Right lobe of liver (tissue), 6 donors: ENCODE results near the gene FUT2. TPM values are rescaled to one million over a fixed set of nuclear protein-coding genes. Genes with fewer than 3 reads are reported as not detected.

Experiments
- ATAC-seq, 4 donors: fragments of 200-7000 bp; cut with Tn5 transposase; one replicate each; pipeline ENCODE4 v1.9.1; 2020; ENCODE audit warnings: mild to moderate bottlenecking in 4 of 4, moderate library complexity in 4 of 4
- DNase-seq, 3 donors: peaks; one replicate each; pipeline ENCODE4 v3.0.0-alpha.2; 2020
- H3K27ac ChIP-seq, 3 donors: fragments of 200-600 bp; one replicate each; pipeline ENCODE4 v1.8.0; 2022
- H3K27me3 ChIP-seq, 2 donors: fragments of 200-600 bp; one replicate each; pipeline ENCODE4 v1.8.0; 2022
- H3K36me3 ChIP-seq, 4 donors: fragments of 200-600 bp; sonication (generic) in 1 of 4; one replicate each; pipeline versions ENCODE4 v1.5.1 to v1.8.0; 2017 to 2022; ENCODE audit warnings: control low read depth in 1 of 4
- H3K4me1 ChIP-seq, 4 donors: fragments of 200-600 bp; sonication (generic) in 1 of 4; one replicate each; pipeline versions ENCODE4 v1.5.1 to v1.8.0; 2017 to 2022; ENCODE audit warnings: control low read depth in 1 of 4
- H3K4me3 ChIP-seq, 3 donors: fragments of 200-600 bp; one replicate each; pipeline ENCODE4 v1.8.0; 2022
- H3K9me3 ChIP-seq, 4 donors: fragments of 200-600 bp; sonication (generic) in 1 of 4; one replicate each; pipeline versions ENCODE4 v1.5.1 to v1.8.0; 2017 to 2022; ENCODE audit warnings: control low read depth in 1 of 4
- POLR2A ChIP-seq: fragments of 450-650 bp; IDR thresholded peaks from one replicate; pipeline ENCODE4 v1.6.1; 2017; ENCODE audit warnings: antibody characterized with exemption, mild to moderate bottlenecking
- WGBS: methylation state at CpG from one replicate; pipeline ENCODE4 v1.1.6; 2018; ENCODE audit warnings: low coverage, low lambda C conversion rate; ENCODE audit not compliant: insufficient coverage; ENCODE audit errors: missing lambda C conversion rate; 5-methylcytosine and 5-hydroxymethylcytosine counted together
- intact Hi-C, 2 donors: fragments of 100-400 bp; cut with DNase I; formaldehyde crosslinking; loops; one replicate each; pipeline versions ENCODE4 v1.11.2 to v1.14.1; 2022
- total RNA-seq, 6 experiments: library from RNA; depleted of rRNA in 2 of 6; stranded (reverse); fragments of >200 nt in 2 of 6; fragmentation: NEBNext Ultra II Directional in 3 of 6; extraction: Animal tissue kit (Norgen Biotek cat#: 25700) in 3 of 6; gene quantifications; one replicate each; pipeline versions ENCODE4 v1.1.0 to v1.2.4, GENCODE V29; 2016 to 2023
- TF ChIP-seq, protein P1 (sequence below), 4 donors: fragments of 200-600 bp in 3 of 4; fragments of 450-650 bp in 1 of 4; IDR thresholded peaks; one replicate each; pipeline versions ENCODE4 v1.5.1 to v1.8.0; 2016 to 2022; ENCODE audit warnings: antibody characterized with exemption in 4 of 4, mild to moderate bottlenecking in 2 of 4
- donor health status: DM: no; HTN: yes; CAD: no.
- donor health status: DM: no; HTN: no; CAD: no.
- donor health status: DM: no; HTN: no; CAD: no.
- donor health status: DM: no; HTN: yes; CAD: no.
- donor health status: DM: no; HTN: yes; CAD: no.

Gene FUT2
- total RNA-seq, 6 experiments from 2014 or later, result 2.6 TPM; not detected in 5

DNA sequence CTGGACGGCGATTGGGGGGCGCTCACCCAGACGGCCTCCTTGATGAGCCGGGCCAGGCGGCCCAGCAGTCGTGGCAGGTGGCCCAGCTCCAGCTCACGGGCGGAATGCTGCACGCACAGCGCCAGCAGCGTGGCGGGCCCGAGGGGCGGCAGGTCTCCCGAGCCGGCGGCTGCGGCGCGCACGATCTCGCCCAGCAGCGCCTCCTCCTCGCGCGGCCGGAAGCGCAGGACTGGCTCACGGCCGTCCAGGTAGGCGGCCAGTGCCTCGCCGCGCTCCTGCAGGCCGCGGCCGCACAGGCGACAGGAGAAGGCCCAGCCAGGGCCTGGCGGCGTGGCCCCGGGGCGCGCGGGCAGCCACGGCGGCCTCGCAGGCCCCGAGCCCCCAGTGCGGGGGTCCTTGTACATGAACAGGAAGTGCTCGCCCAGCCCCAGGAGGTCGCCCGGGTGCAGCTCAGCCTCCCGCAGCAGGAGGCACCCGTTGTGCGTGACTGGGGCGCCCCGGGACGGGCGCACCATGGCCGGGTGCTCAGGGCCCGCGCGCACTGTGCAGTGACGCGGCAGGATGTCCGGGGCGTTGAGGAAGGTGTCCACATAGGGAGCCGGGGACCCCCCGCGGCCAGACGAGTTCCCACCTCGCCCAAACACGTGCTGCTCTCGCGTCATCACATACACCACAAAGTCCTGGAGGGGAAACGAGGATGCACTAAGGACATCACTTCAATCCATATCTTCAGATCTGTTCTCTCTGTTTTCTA, 33.3 kb downstream of the FUT2 start:
- H3K9me3 ChIP-seq, result no peaks in the 10 kb centered on the region
- ATAC-seq (peak; percentile 7 to 56 (median 26)), DNase-seq (no peak)
- no peaks in the 10 kb centered on the region for H3K27me3 ChIP-seq
- TF ChIP-seq POLR2A, result no peak
- TF ChIP-seq, protein P1, sequence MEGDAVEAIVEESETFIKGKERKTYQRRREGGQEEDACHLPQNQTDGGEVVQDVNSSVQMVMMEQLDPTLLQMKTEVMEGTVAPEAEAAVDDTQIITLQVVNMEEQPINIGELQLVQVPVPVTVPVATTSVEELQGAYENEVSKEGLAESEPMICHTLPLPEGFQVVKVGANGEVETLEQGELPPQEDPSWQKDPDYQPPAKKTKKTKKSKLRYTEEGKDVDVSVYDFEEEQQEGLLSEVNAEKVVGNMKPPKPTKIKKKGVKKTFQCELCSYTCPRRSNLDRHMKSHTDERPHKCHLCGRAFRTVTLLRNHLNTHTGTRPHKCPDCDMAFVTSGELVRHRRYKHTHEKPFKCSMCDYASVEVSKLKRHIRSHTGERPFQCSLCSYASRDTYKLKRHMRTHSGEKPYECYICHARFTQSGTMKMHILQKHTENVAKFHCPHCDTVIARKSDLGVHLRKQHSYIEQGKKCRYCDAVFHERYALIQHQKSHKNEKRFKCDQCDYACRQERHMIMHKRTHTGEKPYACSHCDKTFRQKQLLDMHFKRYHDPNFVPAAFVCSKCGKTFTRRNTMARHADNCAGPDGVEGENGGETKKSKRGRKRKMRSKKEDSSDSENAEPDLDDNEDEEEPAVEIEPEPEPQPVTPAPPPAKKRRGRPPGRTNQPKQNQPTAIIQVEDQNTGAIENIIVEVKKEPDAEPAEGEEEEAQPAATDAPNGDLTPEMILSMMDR (IDR thresholded peaks at IDR 0.05), result peak in 2 of 4 donors; percentile 6 to 26
- no peak overlapping the region for H3K27ac ChIP-seq
- no peaks in the 10 kb centered on the region for H3K36me3 ChIP-seq
- peak overlapping the region in 2 of 3 donors; percentile 9 to 33 for H3K4me3 ChIP-seq
- H3K4me1 ChIP-seq, result no peaks in the 10 kb centered on the region
- WGBS, result no CpG with 5 or more reads among the region's 77 CpGs
- intact Hi-C loops, result no loop called here

DNA sequence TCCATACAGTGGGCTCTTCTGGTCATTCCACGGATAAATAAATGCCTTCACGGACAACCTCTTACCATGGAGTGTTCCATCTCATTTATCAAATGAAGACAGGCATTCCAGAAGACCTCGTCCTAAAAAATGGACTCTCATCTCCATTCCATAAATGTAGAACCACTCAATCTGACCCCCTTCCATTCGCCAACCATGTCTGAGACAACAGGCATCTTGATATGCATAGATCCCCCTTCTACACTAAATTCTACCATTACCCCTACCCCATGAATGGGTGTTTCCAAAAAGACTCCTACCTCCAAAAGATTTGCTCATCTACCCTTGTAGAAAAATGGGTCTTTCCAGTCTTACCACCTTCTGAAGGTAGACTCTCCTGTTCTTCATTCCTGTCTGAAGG, 35.7 kb downstream of the FUT2 start:
- no peak for ATAC-seq
- no peak for DNase-seq
- Histone ChIP-seq H3K27me3 (no peaks in the 10 kb centered on the region), H3K9me3 (no peaks in the 10 kb centered on the region), H3K4me1 (no peaks in the 10 kb centered on the region), H3K4me3 (no peak overlapping the region), H3K27ac (no peak overlapping the region), H3K36me3 (no peaks in the 10 kb centered on the region)
- TF ChIP-seq POLR2A, result no peak
- TF ChIP-seq, protein P1 (IDR thresholded peaks at IDR 0.05), result no peak
- intact Hi-C loops, result loop anchor here in 1 of 2 donors (10.0 kb wide), 1 partner anchor 57 kb away; the partner anchor contains the start of gene NTN5
- 79% methylated on average over 4 of the region's 4 CpGs for WGBS

DNA sequence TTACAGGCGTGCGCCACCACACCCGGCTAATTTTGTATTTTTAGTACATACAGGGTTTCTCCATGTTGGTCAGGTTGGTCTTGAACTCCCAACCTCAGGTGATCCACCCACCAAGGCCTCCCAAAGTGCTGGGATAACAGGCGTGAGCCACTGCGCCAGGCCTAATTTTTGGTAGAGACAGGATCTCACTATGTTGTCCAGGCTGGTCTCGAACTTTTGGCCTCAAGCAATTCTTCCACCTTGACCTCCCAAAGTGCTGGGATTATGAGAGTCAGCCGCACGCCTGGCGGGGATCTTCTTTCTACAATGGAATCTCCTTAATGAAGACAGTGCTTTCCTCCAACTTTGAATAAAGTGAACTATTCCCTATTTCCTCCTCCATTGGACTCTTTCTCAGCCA, 38.9 kb downstream of the FUT2 start:
- 95% methylated on average over 8 of the region's 9 CpGs for WGBS
- ATAC-seq, result no peak
- Histone ChIP-seq H3K4me3 (no peak overlapping the region), H3K36me3 (no peaks in the 10 kb centered on the region), H3K27ac (no peak overlapping the region), H3K27me3 (no peaks in the 10 kb centered on the region), H3K9me3 (no peaks in the 10 kb centered on the region), H3K4me1 (peaks cover 0 to 5% (median 0%) of the 10 kb centered on the region in 4 donors)
- TF ChIP-seq, protein P1 (IDR thresholded peaks at IDR 0.05), result no peak
- TF ChIP-seq POLR2A, result no peak
- no peak for DNase-seq
- intact Hi-C loops, result loop anchor here in 1 of 2 donors (10.0 kb wide), 1 partner anchor 60 kb away; the partner anchor contains the start of gene NTN5

DNA sequence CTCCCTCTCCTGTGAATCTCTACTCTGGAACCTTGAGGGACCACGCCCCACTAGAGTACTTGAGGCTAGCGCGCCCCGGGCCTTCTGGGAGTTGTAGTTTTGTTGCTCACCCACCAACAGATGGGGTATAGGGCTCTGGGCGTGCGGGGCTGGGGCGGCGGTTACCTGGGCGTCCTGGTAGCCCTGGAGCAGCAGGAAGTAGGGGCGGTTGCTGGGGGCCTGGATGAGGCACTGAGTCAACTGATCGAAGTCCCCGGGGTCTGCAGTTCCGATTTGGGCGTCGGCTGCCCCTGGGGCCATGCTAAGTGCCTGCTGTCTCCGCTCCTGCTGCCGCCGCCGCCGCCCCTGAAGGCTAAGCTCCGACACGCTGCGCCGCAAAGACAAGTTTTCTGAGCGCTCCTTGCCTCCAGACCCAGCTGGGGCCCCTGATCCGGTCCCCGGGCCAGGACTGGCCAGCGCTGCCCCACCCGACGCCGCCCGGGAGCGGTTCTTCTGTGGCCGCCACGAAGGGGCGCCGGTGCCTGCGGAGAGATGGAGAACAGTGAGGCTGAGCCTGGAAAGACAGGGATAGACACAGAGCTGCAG, 39.4 kb downstream of the FUT2 start:
- H3K27ac ChIP-seq, result no peak overlapping the region
- intact Hi-C loops, result loop anchor here in 1 of 2 donors (10.0 kb wide), 1 partner anchor 60 kb away; the partner anchor contains the start of gene NTN5
- no peaks in the 10 kb centered on the region for H3K9me3 ChIP-seq
- WGBS, result 35% methylated on average over 5 of the region's 38 CpGs
- no peaks in the 10 kb centered on the region for H3K36me3 ChIP-seq
- H3K4me3 ChIP-seq, result no peak overlapping the region
- TF ChIP-seq, protein P1 (IDR thresholded peaks at IDR 0.05), result peak in 1 of 4 donors; percentile 25
- no peak for TF ChIP-seq POLR2A
- no peaks in the 10 kb centered on the region for H3K27me3 ChIP-seq
- H3K4me1 ChIP-seq, result peaks cover 0 to 5% (median 0%) of the 10 kb centered on the region in 4 donors
- ATAC-seq (no peak), DNase-seq (no peak)
